PFSK-1 (cell line): Measurements from ENCODE around the gene VDAC1.

Source experiments
- FOXP2 ChIP-seq: optimal IDR thresholded peaks from 2 replicates; pipeline ENCODE3; 2011; ENCODE audit warnings: borderline replicate concordance, control low read depth, inconsistent platforms; ENCODE audit not compliant: insufficient read depth; ENCODE audit errors: extremely low read length, extremely low read depth
- POLR2AphosphoS5 ChIP-seq: IDR thresholded peaks from 2 replicates; pipeline ENCODE4 v1.6.1; 2012; ENCODE audit warnings: low read depth, mild to moderate bottlenecking, control low read depth, low read length, moderate library complexity
- REST ChIP-seq, 2 experiments: IDR thresholded peaks; 2 replicates each; pipeline versions ENCODE4 v1.6.1 to v1.8.0; 2011 to 2012; ENCODE audit warnings: low read depth in 2 of 2, low read length in 2 of 2, control low read depth in 1 of 2, inconsistent platforms in 1 of 2, mild to moderate bottlenecking in 1 of 2, moderate library complexity in 1 of 2; ENCODE audit not compliant: insufficient read depth in 1 of 2
- SIN3A ChIP-seq: IDR thresholded peaks from 2 replicates; pipeline ENCODE4 v1.6.1; 2012; ENCODE audit warnings: mild to moderate bottlenecking, low read length, moderate library complexity, borderline replicate concordance; ENCODE audit not compliant: insufficient read depth
- TAF1 ChIP-seq: IDR thresholded peaks from 2 replicates; pipeline ENCODE4 v1.6.1; 2012; ENCODE audit warnings: low read length, control low read depth, borderline replicate concordance; ENCODE audit not compliant: insufficient read depth

VDAC1 gene

GRCh38 chr5:134003064-134003816, 1.5 kb downstream of the VDAC1 start:
- TF ChIP-seq TAF1 (0 out of 2 replicates have a peak, but pooled peaks have one; percentile 36), REST (IDR thresholded peaks at IDR 0.05; ENCODE audit: insufficient read depth in 1 of 2, low read depth in 2 of 2, low read length in 2 of 2) (no peak), POLR2AphosphoS5 (no peak; the same call in 1 of the 2 replicates), SIN3A (no peak)

DNA sequence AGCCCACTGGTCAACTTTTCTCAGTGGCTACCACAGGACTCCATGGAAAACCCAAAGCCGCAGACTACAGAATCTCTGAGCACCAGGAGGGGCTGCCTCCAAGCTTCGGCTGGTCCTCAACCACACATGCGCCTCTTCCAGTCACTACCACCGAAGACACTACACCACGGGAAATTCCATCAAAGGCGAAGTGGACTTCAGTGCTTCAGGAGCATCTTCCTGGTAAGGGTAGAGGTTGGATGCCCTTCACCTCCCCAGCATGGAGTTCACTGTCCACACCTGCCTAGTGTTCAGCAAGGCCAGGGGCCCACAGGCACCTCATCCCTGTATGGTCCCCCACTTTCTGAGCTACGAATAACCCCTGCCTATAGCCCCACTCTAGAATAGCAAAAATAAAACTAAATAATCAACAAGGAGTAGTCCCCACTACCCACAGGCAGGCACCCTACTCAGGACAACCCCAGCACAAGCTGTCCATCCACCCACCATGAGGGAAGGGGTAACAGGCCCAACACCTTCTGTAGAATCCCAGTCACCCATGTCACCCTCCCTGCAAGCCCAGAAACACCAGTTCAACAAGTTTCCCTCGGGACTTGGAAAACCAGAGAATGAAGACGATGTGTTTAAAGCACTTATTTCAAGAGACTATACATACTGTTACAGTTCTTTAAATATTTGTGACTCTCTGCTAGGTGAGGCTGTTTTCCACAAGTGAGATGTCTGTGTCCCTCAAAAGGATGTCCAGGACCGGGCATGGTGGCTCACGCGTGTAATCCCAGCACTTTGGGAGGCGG, 2.6 kb downstream of the VDAC1 start:
- TF ChIP-seq FOXP2 (no peak), SIN3A (no peak), POLR2AphosphoS5 (no peak), TAF1 (no peak), REST (IDR thresholded peaks at IDR 0.05; ENCODE audit: insufficient read depth in 1 of 2, low read depth in 2 of 2, low read length in 2 of 2) (no peak)

GRCh38 chr5:134000696-134001453, 3.9 kb downstream of the VDAC1 start:
- TF ChIP-seq REST (IDR thresholded peaks at IDR 0.05; ENCODE audit: insufficient read depth in 1 of 2, low read depth in 2 of 2, low read length in 2 of 2): no peak
- no peak for TF ChIP-seq TAF1
- no peak for TF ChIP-seq POLR2AphosphoS5
- no peak for TF ChIP-seq SIN3A
- no peak for TF ChIP-seq FOXP2

GRCh38 chr5:134000091-134000511, 4.7 kb downstream of the VDAC1 start:
- TF ChIP-seq SIN3A (no peak), FOXP2 (no peak), POLR2AphosphoS5 (no peak), REST (IDR thresholded peaks at IDR 0.05; ENCODE audit: insufficient read depth in 1 of 2, low read depth in 2 of 2, low read length in 2 of 2) (no peak), TAF1 (no peak)
